CD4-positive, alpha-beta T cell treated with Interleukin-15 for 1 hour (primary cell): ENCODE data around the gene OR2T29.
"Not testable (repeated sequence)": the region's sequence is repeated elsewhere in the genome, so short reads cannot be mapped to it uniquely, and the experiment has no call there.

Experiments
- DNase-seq: peaks from one replicate; pipeline ENCODE4 v3.0.0-alpha.2; 2020

The OR2T29 gene, protein sequence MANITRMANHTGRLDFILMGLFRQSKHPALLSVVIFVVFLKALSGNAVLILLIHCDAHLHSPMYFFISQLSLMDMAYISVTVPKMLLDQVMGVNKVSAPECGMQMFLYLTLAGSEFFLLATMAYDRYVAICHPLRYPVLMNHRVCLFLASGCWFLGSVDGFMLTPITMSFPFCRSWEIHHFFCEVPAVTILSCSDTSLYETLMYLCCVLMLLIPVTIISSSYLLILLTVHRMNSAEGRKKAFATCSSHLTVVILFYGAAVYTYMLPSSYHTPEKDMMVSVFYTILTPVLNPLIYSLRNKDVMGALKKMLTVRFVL

DNA sequence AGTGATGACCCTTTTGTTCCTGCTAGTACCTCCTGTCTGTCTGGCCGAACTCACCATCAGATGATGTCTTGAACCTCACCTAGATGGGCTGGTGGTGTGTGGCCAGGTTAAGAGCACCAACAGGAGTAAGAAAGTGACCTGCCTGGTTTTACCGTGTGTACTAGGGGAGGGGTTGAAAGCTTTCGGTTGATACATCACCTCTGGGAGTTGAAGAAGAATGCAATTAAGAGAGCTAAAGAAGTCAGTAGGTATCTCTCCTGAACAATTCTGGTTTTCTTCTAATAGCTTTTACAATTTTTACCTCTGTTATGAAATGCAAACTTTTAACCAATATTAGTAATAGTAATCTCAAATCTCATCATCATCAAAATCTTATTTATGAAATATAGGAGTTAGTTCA, at the start of gene OR2T29:
Gene OR2T29 (minus strand): TSS at position 101 of the 400 bp plus-strand sequence. CDS start 3,281 bp downstream, outside the sequence.
- DNase-seq, result not testable (repeated sequence)

DNA sequence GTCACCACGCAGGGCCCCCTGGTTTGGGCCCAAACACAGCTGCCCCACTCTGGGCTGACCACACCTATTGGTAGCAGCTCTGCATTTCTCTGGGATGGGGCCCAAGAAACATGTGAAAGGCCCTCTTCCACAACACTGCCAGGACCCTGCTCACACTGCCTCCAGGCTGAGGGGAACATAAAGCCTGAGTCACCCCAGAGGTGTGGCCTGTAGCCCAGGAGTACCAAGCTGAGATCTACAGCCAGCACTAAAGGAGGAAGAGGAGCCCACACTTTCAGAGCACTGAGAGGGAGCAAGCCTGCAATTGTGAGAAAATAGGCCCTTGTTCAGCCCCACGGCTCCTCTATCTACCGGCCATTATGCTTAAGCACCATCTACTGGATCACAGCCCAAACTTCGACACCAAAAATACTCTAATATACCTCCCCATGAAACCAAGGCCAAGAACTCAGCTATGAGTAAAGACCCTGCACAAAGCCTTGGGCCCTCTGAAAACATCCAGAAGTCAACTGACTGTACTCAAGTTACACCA, 49.4 kb upstream of the OR2T29 start:
- no peak for DNase-seq

DNA sequence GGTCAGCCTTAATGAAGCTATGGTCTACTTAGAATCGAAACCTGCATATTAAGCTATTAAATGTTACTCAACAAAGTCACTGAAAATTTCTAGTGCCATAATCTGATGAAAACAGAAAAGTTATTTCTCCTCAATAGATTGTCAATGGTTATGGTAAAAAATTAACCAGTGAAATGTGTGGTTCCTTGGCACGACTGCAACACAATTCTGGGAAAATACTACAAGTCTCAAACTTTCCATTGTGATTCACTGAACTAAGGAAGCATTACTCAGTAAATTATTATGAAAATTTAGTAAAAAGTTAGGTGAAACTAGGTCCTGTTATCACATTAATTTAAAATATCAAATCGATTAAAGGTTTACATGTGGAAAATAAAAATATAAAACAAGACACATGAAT, 47.7 kb upstream of the OR2T29 start:
- DNase-seq, result no peak

DNA sequence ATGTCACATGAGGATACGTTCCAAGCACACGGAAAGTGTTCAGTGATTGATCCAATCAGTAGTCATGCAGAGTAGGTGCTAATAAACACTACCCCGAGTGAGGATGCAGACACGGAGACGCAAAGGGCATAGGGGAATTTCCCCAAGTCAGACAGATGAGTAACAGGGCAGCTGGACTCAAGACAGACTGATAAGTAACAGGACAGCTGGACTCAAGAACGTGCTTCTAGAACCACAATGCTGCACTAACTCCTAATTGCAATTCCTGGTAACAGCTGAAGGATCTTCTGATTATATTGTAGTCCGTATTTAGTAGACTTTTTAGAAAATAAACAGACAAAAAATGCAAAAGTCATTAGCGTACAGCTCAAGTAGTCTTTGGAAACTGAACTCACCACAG, 36.8 kb upstream of the OR2T29 start:
- DNase-seq, result no peak

DNA sequence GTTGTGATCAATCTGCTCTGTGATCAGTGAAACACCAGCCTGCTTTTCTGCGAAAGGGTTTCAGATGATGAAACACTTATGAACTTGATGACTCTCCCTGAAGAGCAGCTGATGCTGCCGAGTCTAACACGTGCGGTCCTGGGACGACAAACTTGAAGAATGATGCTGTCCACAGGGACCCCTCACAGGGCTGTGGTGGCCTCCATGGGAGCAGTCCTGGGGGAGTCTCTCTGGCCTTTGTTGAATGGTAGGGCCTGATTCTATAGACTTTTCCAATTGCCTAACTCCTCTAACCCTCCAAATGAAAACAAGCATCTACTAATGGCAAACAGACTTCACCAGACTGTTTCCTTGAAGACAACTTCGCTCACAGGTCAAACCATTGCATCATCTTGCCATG, 35.0 kb upstream of the OR2T29 start, which contains the start of gene OR2T10:
Gene OR2T10 (minus strand): TSS at position 112 of the 400 bp plus-strand sequence. CDS start 3,932 bp downstream, outside the sequence.
- DNase-seq, result no peak

DNA sequence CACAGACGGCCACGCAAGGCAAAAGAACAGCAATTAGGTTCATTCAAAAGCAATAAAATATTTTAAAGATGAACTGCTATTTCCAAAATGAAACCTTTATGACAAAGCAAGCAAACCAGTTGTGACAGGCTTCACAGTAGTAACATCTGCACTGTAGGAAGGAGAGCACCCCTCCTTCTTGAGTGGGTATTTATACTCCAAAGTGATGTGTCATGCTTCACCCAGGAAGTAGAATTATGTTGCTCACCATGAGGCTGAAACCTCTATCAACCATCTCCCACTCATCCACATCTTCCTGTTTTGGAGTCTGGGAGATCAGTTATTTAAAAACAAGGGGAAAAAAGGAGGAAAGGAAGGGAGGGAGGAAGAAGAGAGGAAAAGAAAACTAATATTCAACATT, 34.0 kb upstream of the OR2T29 start:
- no peak for DNase-seq

DNA sequence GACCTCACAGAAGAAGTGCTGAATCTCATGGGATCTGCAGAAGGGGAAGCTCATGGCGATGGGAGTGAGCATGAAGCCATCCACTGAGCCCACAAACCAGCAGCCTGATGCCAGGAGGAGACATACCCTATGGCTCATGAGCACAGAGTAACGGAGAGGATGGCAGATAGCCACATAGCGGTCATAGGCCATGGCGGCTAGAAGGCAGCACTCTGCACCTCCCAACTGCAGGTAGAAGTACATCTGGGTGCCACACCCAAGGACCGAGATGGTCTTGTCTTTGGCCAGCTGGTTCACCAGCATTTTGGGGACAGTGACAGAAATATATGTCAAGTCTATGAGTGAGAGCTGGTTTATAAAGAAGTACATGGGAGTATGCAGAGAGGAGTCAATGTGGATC, 30.7 kb upstream of the OR2T29 start:
- no peak for DNase-seq

DNA sequence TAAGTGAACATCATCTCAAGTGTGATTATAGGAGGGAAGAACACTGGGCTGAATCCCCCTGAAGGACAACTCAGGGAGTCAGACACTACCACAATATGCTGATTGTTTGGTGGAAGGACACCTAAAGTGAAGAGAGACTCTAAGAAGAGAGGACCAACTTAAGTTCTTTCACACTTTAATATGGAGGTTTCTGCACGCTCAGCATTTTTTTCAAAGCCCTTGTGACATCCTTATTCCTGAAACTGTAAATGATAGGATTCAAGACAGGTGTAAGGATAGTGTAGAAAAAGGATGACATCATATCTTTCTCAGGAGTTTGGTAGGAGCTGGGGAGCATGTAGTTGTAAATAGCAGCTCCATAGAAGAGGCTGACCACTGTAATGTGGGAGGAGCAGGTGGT, 30.1 kb upstream of the OR2T29 start:
- DNase-seq, result no peak

DNA sequence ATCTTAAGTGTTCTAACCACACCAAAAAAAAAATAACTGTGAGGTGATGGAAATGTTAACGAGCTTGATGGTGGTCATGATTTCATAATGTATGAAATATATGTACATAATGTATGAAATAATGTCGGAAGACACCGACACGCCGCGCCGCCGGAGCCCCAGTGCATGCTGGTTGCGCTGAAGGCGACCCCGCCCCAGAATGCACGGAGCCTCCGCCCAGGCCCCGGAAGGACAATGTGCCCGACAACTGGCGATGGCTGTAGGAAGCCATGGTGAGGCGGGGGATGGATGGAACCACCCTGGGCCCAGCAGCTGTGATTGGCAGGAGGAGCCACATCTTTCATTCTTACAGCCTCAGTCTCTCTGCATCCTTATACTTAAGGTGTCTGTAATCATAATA, 27.5 kb upstream of the OR2T29 start:
- no peak for DNase-seq

DNA sequence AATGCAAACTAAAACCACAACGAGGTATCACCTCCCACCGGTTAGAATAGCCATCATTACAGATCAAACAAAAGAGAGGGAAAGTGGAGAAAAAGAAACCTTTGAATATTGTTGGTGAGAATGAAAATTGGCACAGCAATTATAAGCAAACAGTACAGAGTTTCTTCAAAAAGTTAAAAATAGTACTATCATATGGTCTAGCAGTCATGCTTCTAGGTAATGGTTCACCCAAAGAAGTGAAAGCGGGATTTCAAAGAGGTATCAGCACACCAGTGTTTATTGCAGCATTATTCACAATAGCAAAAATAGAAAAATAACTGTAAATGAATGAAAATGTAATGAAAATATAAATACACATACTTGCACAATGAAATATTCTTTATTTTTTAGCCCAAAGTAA, 26.8 kb upstream of the OR2T29 start:
- DNase-seq, result no peak

DNA sequence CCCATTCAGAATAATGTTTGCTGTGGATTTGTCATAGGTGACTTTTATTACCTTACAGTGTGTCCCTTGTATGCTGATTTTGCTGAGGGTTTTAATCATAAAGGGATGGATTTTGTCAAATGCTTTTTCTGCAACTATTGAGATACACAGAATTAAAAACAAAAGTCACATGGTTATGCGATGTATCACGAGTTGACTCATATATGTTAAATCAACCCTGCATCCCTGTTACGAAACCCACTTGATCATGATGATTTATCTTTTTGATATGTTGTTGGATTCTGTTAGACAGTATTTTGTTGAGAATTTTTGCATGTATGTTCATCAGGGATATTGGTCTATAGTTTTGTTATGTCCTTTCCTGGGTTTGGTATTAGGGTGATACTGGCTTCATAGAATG, 22.7 kb upstream of the OR2T29 start:
- DNase-seq, result no peak

DNA sequence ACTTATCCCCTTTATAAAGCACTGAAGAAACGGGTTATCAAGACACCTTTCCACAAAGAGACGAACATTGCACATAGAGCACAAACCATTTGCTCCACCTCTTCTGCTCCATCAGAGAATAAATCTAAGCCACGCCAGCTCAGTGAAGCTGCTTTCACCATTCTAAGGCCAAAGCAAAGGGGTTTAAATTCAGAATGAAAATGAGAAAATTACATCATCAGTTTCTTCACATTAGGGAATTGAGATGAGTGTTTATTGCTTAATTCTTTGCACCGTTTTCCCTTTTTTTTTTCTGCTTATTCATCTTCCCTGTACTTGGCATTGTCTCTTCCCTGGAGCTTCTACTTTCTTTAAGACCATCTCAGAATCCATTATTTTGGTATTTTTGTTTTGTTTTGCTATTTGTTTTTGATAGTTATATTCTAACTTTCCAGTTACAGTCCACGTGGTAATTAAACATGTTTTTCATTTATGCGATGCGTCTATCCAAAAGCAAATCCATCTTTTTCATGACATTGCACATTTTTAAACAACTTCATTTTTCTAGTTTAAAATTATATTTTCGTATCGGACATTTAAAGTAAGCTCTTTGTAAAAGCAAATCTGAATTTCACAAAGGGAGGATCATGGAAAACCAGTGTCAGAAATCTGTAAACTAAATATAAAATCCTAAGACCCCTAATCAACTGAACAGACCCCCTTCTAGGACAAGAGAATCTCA, 13.8 kb upstream of the OR2T29 start:
- DNase-seq, result no peak

DNA sequence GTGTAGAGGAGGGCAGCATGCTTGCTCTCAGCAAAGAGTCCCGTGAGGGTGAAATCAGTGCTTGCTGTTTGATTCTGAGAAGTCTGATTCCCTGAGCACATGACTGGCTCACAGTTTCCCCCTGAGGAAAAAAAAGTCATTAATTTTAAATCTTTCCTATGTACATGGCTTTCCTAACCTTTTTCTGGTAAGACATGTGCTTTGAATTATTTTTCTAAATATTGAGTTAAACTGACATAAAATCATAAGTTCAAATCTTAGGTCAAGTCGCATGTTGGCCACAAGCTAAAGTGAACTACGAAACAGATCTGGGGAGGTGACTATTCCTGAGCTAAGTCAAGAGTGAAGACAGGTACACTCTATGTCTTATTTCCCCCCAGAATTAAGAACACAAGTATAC, 12.1 kb upstream of the OR2T29 start, which contains the start of gene OR2T34:
Gene OR2T34 (minus strand): TSS at position 101 of the 400 bp plus-strand sequence. CDS start 0 bp downstream, at position 101.
- DNase-seq, result not testable (repeated sequence)

DNA sequence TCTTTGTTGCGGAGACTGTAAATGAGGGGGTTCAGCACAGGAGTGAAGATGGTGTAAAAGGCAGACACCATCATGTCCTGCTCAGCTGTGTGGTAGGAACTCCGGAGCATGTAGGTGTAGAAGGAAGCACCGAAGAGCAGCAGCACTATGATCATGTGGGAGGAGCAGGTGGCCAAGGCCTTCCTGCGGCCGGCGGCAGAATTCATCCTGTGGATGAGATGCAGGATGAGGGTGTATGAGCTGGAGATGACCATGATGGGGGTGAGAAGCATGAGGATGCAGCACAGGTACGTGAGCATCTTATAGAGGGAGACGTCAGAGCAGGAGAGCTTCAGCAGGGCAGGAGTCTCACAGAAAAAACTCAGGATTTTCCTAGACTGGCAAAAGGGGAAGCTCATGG, 11.3 kb upstream of the OR2T29 start:
- DNase-seq, result not testable (repeated sequence)

DNA sequence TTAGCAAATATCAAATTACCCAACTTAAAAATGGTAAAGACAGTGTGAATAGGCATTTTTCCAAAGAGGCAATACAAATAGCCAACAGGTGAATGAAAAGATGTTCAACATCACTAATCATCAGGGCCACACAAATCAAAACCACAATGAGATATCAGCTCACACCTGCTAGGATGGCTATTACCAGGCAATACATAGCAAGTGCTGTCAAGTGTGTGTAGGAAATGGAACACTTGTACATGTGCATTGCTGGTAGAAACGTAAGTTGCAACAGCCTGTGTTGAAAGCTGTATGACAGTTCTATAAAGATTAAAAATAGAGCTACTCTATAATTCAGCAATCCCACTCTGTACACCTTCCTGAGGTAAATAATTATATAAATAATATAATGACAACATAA, 9.5 kb upstream of the OR2T29 start:
- DNase-seq, result not testable (repeated sequence)

DNA sequence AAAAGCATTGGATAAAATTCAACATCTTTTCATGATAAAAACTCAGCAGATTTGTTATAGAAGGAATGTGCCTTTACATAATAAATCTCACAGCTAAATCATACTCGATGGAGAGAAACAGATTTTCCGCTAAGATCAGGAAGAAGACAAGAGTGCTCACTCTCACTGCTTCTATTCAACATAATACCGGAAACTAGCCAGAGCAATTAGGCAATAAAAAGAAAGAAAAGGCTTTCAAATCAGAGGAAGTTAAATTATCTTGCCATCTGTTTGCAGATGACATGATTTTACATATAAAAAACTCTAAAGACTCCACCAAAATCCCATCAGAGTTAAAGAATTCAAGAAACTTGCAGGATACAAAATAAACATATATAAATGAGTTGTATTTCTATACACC, 8.2 kb upstream of the OR2T29 start:
- DNase-seq, result not testable (repeated sequence)

DNA sequence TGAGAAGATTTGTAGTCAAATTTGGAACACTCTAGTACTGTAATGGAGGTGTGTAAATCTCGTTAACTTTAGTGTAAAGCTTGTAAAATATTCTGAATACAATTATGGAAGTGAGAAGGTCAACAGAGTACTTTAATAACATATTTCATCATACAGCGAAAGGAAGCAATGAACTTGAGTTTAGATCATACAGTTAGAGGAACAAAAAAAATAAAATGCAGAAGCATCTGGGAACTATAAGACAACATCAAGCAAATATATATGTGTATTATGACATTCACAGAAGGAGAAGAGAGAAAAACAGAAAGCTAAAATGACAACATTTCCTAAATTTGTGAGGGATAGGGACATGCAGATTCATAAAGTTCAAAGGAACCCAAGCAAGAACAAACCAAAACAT, 6.5 kb upstream of the OR2T29 start:
- DNase-seq, result not testable (repeated sequence)

DNA sequence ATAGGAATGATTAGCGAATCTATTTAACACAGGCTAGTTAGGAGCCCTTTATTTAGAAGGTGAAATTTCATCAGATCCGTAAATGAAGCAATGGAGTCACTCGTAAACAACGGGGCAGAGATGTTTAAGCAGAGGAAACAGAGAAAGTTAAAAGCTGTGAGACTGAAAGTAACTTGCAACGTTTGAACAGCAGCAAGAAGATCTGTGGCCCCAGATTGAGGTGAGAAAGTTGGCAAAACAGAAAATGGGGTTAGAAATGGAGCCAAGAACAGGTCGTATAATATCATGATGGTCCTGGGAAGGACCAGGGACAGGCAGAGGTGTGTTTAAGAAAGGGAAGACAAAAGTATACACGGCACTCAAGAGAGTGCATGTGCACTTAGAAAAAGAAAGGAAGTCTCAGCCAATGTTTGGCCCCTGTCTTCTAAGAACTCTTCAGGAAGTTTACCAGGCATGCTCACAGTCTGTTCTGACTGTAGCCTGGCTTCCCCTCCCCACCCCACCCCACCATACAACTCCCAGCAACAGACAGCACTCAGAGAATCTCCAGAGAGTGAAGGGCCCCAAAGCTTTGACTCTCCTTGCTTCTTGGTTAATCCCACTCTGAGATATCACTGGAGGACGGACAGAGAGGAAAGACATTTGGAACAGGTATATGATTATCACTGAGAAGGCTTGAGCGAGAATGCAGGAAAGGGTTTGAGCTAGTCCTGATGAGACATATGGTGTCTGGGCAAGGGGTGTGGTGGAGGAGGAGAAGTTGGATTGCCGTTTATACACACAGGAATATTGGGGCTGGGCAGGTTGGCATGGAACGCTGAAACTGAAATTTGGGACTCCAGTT, 3.2 kb upstream of the OR2T29 start:
- not testable (repeated sequence) for DNase-seq

DNA sequence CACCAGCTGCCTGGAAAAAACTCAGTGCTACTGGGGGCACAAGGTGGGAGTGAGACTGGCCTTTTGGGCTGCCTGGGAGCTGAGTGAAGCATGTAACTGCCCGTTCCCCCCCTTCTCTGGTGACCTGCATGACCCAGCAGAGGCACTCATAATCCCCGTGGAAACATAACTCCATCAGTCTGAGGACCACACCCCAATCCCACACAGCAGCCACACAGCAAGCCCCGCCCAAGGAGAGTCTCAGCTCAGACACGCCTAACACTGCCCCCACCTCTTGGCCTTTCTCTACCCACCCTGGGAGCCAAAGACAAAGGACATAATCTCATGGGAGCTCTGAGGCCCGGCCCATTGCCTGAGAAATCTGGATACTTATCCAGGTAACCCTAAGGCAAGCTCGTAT, 11.5 kb downstream of the OR2T29 start:
- not testable (repeated sequence) for DNase-seq

DNA sequence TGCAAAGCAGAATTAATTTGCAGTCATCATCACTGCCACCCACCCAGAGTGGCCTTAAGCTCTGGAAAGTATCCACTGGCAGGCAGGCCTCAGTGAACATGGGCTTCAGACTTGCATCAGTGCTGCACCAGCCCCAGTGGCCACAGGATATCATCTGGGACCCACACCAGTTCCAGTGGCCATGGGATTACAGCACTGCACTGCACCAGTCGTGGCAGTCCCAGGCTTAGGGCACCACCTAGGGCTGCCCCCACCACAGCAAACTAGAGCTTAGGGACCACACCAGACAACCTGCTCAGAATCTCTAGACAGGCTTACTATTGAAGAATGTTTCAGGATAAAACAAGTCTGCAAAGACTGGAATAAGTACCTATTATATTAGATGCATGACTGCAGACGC, 15.2 kb downstream of the OR2T29 start:
- not testable (repeated sequence) for DNase-seq

DNA sequence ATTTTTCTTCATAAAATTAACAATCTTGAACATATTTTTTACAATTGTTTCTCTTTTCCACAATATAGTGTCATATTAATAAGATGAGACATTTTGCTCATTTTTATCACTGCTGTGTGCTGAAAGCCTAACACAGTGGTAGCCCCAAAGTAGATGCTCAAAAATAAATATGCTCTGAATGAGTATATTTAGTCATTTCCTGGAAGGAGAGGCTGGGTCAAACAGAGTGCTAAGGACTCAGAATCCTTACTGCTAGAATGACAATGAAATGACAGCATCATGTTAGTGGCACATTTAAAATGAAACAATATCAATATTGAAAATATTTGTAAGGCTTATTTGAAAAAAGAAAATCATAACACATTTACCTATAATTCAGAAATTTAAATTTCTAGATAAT, 25.1 kb downstream of the OR2T29 start:
- DNase-seq, result not testable (repeated sequence)

DNA sequence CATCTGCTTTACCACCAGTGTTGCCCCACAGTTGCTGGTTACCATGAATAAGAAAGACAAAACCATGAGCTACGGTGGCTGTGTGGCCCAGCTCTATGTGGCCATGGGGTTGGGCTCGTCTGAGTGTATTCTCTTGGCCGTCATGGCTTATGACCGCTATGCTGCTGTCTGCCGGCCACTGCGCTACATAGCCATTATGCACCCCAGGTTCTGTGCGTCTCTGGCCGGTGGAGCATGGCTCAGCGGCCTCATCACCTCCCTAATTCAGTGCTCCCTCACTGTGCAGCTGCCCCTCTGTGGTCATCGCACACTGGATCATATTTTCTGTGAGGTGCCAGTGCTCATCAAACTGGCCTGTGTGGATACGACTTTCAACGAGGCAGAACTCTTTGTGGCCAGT, 40.7 kb downstream of the OR2T29 start:
- no peak for DNase-seq

DNA sequence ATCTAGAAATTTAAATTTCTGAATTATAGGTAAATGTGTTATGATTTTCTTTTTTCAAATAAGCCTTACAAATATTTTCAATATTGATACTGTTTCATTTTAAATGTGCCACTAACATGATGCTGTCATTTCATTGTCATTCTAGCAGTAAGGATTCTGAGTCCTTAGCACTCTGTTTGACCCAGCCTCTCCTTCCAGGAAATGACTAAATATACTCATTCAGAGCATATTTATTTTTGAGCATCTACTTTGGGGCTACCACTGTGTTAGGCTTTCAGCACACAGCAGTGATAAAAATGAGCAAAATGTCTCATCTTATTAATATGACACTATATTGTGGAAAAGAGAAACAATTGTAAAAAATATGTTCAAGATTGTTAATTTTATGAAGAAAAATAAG, 52.4 kb downstream of the OR2T29 start:
- DNase-seq, result not testable (repeated sequence)
